ENCODE results near the gene FAM118A. TPM values are rescaled to one million over a fixed set of nuclear protein-coding genes. Genes with fewer than 3 reads are reported as not detected.
"Not testable (repeated sequence)": the region's sequence is repeated elsewhere in the genome, so short reads cannot be mapped to it uniquely, and the experiment has no call there.

FAM118A gene
- 11.0 and 38.4 TPM in 2 replicates for total RNA-seq (2014; rRNA removed; shearing (Covaris generic))

- peak; percentile 94 for DNase-seq (ENCODE audit: low spot score)
- in situ Hi-C loops (cut with HindIII; ENCODE audit: low sequenced_read_pairs), result no loop called here
Measured at GRCh38 chr22:45309422-45310227, at the start of gene FAM118A. FAM118A (plus strand) TSS chr22:45309934; CDS start chr22:45322380, 12,446 bp downstream.

- DNase-seq (ENCODE audit: low spot score); in situ Hi-C loops (cut with HindIII; ENCODE audit: low sequenced_read_pairs): not testable (repeated sequence)
Measured at GRCh38 chr22:45260395-45260759, 49.4 kb upstream of the FAM118A start.

GRCh38 chr22:45261407-45262088 lies 48.2 kb upstream of the FAM118A start:
- no peak for DNase-seq (ENCODE audit: low spot score)
- in situ Hi-C loops (cut with HindIII; ENCODE audit: low sequenced_read_pairs), result no loop called here

GRCh38 chr22:45262195-45262930 lies 47.4 kb upstream of the FAM118A start:
- in situ Hi-C loops (cut with HindIII; ENCODE audit: low sequenced_read_pairs), result no loop called here
- DNase-seq (ENCODE audit: low spot score), result no peak

- no peak for DNase-seq (ENCODE audit: low spot score)
- in situ Hi-C loops (cut with HindIII; ENCODE audit: low sequenced_read_pairs), result no loop called here
Measured at GRCh38 chr22:45262931-45263462, 46.7 kb upstream of the FAM118A start.

- peak; percentile 46 for DNase-seq (ENCODE audit: low spot score)
- in situ Hi-C loops (cut with HindIII; ENCODE audit: low sequenced_read_pairs), result no loop called here
Measured at GRCh38 chr22:45263463-45264269, 46.1 kb upstream of the FAM118A start.

- in situ Hi-C loops (cut with HindIII; ENCODE audit: low sequenced_read_pairs), result no loop called here
- DNase-seq (ENCODE audit: low spot score), result no peak
Measured at GRCh38 chr22:45265535-45265934, 44.2 kb upstream of the FAM118A start.

GRCh38 chr22:45268167-45268957 lies 41.4 kb upstream of the FAM118A start:
- peak; percentile 37 for DNase-seq (ENCODE audit: low spot score)
- in situ Hi-C loops (cut with HindIII; ENCODE audit: low sequenced_read_pairs), result no loop called here

- in situ Hi-C loops (cut with HindIII; ENCODE audit: low sequenced_read_pairs), result no loop called here
- DNase-seq (ENCODE audit: low spot score), result peak; percentile 70
Measured at GRCh38 chr22:45268958-45269844, 40.5 kb upstream of the FAM118A start.

- in situ Hi-C loops (cut with HindIII; ENCODE audit: low sequenced_read_pairs), result loop anchor here (10.0 kb wide), 2 partner anchors 164 to 476 kb away; no protein-coding TSS in a partner anchor
Measured at GRCh38 chr22:45270095-45271020, 39.4 kb upstream of the FAM118A start.

GRCh38 chr22:45271667-45272201 lies 38.0 kb upstream of the FAM118A start:
- in situ Hi-C loops (cut with HindIII; ENCODE audit: low sequenced_read_pairs), result loop anchor here (10.0 kb wide), 2 partner anchors 163 to 477 kb away; no protein-coding TSS in a partner anchor
- peak; percentile 15 for DNase-seq (ENCODE audit: low spot score)

More at GRCh38 chr22:45270095-45271020, 39.4 kb upstream of the FAM118A start:
- DNase-seq (ENCODE audit: low spot score), result no peak

- in situ Hi-C loops (cut with HindIII; ENCODE audit: low sequenced_read_pairs), result loop anchor here (10.0 kb wide), 2 partner anchors 162 to 478 kb away; no protein-coding TSS in a partner anchor
- no peak for DNase-seq (ENCODE audit: low spot score)
Measured at GRCh38 chr22:45272498-45272897, 37.2 kb upstream of the FAM118A start.

- DNase-seq (ENCODE audit: low spot score), result no peak
- in situ Hi-C loops (cut with HindIII; ENCODE audit: low sequenced_read_pairs), result loop anchor here (10.0 kb wide), 2 partner anchors 161 to 479 kb away; no protein-coding TSS in a partner anchor
Measured at GRCh38 chr22:45273452-45274075, 36.2 kb upstream of the FAM118A start.

GRCh38 chr22:45276507-45277105 lies 33.1 kb upstream of the FAM118A start:
- DNase-seq (ENCODE audit: low spot score), result no peak
- in situ Hi-C loops (cut with HindIII; ENCODE audit: low sequenced_read_pairs), result loop anchor here (10.0 kb wide), 2 partner anchors 158 to 482 kb away; no protein-coding TSS in a partner anchor

Data from G401 (cell line).